ENCODE measurements around the gene ZNF408. TPM values are rescaled to one million over a fixed set of nuclear protein-coding genes. Genes with fewer than 3 reads are reported as not detected.

Gene ZNF408
- total and polyA plus RNA-seq, 2 of the 13 experiments (the other 11 are each of a cell fraction or from before 2014, with no cell fraction given): 11.2 to 12.5 TPM

DNA sequence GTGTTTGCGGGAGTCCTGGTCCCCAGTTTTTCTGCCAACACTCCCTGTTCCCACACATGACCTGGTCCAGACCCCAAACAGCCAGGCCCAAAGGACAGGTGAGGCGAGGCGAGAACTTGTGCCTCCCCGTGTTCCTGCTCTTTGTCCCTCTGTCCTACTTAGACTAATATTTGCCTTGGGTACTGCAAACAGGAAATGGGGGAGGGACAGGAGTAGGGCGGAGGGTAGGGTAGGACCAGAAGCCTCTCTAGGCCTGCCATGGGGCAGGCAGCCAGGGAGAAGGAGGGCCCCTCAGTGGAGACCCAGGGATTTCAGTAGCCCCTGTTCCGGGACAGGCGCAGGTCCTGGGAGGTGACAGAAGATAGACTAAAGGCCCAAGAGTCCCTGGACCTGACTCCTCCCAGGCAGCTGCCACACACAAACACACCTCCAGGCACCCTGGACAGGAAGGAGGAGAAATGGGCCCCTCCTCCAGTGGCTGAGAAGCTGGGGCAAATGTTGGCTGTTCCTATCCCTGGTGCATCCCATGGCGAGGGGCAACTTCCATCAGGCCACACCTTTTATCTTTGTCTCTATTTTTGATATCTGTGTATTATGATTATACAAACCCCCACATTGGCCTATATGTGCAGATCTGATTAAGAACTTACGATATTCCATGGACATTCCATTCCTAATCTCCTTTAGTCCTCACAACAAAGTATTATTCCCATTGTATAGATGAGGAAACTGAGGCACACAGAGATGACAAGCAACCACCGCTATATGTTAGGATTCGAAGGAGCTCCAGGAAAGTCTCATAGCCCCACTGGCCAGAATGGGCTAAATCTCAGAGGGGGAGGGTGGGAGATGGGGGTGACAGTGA, 17.6 kb downstream of the ZNF408 start (continued):
- TF ChIP-seq, protein P1, sequence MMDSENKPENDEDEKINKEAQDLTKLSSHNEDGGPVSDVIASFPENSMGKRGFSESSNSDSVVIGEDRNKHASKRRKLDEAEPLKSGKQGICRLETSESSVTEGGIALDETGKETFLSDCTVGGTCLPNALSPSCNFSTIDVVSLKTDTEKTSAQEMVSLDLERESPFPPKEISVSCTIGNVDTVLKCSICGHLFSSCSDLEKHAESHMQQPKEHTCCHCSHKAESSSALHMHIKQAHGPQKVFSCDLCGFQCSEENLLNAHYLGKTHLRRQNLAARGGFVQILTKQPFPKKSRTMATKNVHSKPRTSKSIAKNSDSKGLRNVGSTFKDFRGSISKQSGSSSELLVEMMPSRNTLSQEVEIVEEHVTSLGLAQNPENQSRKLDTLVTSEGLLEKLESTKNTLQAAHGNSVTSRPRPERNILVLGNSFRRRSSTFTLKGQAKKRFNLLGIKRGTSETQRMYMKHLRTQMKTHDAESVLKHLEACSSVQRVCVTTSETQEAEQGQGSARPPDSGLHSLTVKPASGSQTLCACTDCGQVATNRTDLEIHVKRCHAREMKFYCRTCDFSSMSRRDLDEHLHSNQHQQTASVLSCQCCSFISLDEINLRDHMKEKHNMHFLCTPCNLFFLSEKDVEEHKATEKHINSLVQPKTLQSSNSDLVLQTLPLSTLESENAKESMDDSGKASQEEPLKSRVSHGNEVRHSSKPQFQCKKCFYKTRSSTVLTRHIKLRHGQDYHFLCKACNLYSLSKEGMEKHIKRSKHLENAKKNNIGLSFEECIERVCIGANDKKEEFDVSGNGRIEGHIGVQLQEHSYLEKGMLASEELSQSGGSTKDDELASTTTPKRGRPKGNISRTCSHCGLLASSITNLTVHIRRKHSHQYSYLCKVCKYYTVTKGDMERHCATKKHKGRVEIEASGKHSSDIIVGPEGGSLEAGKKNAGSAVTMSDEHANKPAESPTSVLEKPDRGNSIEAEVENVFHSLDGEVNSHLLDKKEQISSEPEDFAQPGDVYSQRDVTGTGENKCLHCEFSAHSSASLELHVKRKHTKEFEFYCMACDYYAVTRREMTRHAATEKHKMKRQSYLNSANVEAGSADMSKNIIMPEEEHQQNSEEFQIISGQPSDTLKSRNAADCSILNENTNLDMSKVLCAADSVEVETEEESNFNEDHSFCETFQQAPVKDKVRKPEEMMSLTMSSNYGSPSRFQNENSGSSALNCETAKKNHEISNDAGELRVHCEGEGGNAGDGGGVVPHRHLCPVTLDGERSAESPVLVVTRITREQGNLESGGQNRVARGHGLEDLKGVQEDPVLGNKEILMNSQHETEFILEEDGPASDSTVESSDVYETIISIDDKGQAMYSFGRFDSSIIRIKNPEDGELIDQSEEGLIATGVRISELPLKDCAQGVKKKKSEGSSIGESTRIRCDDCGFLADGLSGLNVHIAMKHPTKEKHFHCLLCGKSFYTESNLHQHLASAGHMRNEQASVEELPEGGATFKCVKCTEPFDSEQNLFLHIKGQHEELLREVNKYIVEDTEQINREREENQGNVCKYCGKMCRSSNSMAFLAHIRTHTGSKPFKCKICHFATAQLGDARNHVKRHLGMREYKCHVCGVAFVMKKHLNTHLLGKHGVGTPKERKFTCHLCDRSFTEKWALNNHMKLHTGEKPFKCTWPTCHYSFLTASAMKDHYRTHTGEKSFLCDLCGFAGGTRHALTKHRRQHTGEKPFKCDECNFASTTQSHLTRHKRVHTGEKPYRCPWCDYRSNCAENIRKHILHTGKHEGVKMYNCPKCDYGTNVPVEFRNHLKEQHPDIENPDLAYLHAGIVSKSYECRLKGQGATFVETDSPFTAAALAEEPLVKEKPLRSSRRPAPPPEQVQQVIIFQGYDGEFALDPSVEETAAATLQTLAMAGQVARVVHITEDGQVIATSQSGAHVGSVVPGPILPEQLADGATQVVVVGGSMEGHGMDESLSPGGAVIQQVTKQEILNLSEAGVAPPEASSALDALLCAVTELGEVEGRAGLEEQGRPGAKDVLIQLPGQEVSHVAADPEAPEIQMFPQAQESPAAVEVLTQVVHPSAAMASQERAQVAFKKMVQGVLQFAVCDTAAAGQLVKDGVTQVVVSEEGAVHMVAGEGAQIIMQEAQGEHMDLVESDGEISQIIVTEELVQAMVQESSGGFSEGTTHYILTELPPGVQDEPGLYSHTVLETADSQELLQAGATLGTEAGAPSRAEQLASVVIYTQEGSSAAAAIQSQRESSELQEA (CRISPR knock-in tag; IDR thresholded peaks at IDR 0.05; ENCODE audit: not compliant biosample characterization): no peak
- TF ChIP-seq ZNF230 (CRISPR knock-in tag; IDR thresholded peaks at IDR 0.05): no peak
- TF ChIP-seq, protein P2, sequence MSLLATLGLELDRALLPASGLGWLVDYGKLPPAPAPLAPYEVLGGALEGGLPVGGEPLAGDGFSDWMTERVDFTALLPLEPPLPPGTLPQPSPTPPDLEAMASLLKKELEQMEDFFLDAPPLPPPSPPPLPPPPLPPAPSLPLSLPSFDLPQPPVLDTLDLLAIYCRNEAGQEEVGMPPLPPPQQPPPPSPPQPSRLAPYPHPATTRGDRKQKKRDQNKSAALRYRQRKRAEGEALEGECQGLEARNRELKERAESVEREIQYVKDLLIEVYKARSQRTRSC (CRISPR knock-in tag; IDR thresholded peaks at IDR 0.05; ENCODE audit: low read depth): no peak
- peak; percentile 58 for TF ChIP-seq ZNF143 (CRISPR knock-in tag; IDR thresholded peaks at IDR 0.05)
- TF ChIP-seq NR2F2 (IDR thresholded peaks at IDR 0.05; ENCODE audit: borderline replicate concordance, low read depth): peak; percentile 92
- no peak for TF ChIP-seq FOSL1 (CRISPR knock-in tag; IDR thresholded peaks at IDR 0.05; ENCODE audit: borderline replicate concordance)
- no peak for TF ChIP-seq SRSF1 (optimal IDR thresholded peaks at IDR 0.05; ENCODE audit: low read depth, low read length)
- TF ChIP-seq, protein P3, sequence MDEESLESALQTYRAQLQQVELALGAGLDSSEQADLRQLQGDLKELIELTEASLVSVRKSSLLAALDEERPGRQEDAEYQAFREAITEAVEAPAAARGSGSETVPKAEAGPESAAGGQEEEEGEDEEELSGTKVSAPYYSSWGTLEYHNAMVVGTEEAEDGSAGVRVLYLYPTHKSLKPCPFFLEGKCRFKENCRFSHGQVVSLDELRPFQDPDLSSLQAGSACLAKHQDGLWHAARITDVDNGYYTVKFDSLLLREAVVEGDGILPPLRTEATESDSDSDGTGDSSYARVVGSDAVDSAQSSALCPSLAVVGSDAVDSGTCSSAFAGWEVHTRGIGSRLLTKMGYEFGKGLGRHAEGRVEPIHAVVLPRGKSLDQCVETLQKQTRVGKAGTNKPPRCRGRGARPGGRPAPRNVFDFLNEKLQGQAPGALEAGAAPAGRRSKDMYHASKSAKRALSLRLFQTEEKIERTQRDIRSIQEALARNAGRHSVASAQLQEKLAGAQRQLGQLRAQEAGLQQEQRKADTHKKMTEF (CRISPR knock-in tag; IDR thresholded peaks at IDR 0.05): peak; percentile 73
- TF ChIP-seq ATRX (CRISPR knock-in tag; IDR thresholded peaks at IDR 0.05; ENCODE audit: borderline replicate concordance): no peak
- peak; percentile 42; the same call in 1 of the 2 replicates for TF ChIP-seq KDM2A (CRISPR knock-in tag; IDR thresholded peaks at IDR 0.05; ENCODE audit: borderline replicate concordance, low read depth)
- no peak for TF ChIP-seq ZNF678 (CRISPR knock-in tag; IDR thresholded peaks at IDR 0.05)
- no peak for TF ChIP-seq CAMTA2 (CRISPR knock-in tag; IDR thresholded peaks at IDR 0.05; ENCODE audit: borderline replicate concordance)
- no peak for TF ChIP-seq ZNF335 (CRISPR knock-in tag; IDR thresholded peaks at IDR 0.05)
- peak; percentile 94 for TF ChIP-seq MEF2D (CRISPR knock-in tag; IDR thresholded peaks at IDR 0.05)
- TF ChIP-seq ZBTB38 (CRISPR knock-in tag; IDR thresholded peaks at IDR 0.05): peak; percentile 76; the same call in 1 of the 2 replicates
- TF ChIP-seq, protein P4, sequence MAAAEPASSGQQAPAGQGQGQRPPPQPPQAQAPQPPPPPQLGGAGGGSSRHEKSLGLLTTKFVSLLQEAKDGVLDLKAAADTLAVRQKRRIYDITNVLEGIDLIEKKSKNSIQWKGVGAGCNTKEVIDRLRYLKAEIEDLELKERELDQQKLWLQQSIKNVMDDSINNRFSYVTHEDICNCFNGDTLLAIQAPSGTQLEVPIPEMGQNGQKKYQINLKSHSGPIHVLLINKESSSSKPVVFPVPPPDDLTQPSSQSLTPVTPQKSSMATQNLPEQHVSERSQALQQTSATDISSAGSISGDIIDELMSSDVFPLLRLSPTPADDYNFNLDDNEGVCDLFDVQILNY (CRISPR knock-in tag; conservative IDR thresholded peaks at IDR 0.05): no peak
